GM21786 (cell line): ENCODE results near the gene ISG15.
"Not testable (repeated sequence)": the region's sequence is repeated elsewhere in the genome, so short reads cannot be mapped to it uniquely, and the experiment has no call there.

Source experiments
- ATAC-seq: cut with Tn5 transposase; IDR thresholded peaks from one replicate; pipeline ENCODE4 v1.9.1; 2021; ENCODE audit not compliant: unreplicated experiment

ISG15 gene

GRCh38 chr1:1026599-1027413, 13.5 kb downstream of the ISG15 start:
- no peak for ATAC-seq

DNA sequence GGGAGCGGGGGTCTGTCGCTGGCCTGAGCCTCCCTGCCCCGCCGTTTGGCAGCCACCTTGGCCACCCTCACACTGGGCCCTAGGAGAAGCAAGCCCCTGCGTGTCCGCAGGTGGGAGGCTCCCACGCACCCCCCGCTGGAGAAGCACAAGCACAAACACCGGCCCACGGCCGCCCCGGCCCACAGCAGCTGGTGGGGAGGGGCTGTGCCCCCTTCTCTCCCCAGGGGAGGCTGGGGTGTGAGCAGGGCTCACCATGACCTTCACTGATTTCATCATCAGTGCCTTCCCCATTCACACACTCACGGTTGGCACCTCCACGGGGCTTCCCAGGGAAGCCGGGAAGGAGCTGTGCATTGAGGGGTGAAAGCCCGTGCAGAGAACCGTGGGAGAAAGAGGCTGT, 14.5 kb downstream of the ISG15 start:
- no peak for ATAC-seq

DNA sequence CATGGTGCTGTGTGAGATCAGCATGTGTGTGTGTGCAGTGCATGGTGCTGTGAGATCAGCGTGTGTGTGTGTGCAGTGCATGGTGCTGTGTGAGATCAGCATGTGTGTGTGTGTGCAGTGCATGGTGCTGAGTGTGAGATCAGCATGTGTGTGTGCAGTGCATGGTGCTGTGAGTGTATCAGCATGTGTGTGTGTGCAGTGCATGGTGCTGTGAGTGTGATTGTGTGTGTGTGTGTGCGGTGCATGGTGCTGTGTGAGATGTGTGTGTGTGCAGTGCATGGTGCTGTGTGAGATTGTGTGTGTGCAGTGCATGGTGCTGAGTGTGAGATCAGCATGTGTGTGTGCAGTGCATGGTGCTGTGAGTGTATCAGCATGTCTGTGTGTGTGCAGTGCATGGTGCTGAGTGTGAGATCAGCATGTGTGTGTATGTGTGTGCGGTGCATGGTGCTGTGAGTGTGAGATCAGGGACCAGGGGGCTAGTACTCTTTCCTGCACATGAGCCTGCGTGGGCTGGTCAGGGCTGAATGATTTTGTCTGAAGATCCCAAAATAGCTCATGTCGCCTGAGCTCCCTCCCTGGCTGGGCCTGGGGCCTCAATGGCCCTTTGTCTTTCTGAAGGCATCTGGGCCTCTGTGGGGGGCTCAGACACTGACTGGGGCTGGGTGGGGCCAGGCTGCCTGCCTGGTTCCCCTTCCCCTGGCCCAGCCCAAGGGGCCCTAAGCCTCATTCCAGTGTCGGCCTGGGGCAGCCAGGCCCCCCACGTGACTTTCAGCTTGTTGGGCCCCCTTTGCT, 17.8 kb downstream of the ISG15 start:
- not testable (repeated sequence) for ATAC-seq

GRCh38 chr1:1031659-1032235, 18.4 kb downstream of the ISG15 start:
- no peak for ATAC-seq

DNA sequence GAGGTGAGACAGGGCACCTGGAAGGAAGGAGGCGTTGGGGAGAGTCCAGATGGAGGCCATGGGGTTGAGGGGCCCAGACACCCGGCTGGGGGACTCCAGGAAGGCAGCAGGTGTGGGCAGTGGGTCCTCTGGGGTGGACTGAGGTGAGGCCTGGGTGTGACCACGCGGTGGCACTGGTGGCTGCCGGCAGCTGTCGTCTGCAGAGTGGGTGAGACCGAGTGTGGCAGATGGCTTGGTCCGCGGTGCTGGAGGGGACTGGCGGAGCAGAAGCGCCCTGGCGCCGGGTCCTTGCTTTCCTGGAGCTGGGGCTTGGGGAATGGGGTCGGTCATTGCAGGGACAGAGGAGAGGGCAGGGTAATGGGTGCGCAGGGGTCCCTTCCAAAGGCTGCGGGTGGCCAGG, 19.1 kb downstream of the ISG15 start:
- no peak for ATAC-seq

GRCh38 chr1:1033009-1033587, 19.8 kb downstream of the ISG15 start:
- ATAC-seq = peak; percentile 81

DNA sequence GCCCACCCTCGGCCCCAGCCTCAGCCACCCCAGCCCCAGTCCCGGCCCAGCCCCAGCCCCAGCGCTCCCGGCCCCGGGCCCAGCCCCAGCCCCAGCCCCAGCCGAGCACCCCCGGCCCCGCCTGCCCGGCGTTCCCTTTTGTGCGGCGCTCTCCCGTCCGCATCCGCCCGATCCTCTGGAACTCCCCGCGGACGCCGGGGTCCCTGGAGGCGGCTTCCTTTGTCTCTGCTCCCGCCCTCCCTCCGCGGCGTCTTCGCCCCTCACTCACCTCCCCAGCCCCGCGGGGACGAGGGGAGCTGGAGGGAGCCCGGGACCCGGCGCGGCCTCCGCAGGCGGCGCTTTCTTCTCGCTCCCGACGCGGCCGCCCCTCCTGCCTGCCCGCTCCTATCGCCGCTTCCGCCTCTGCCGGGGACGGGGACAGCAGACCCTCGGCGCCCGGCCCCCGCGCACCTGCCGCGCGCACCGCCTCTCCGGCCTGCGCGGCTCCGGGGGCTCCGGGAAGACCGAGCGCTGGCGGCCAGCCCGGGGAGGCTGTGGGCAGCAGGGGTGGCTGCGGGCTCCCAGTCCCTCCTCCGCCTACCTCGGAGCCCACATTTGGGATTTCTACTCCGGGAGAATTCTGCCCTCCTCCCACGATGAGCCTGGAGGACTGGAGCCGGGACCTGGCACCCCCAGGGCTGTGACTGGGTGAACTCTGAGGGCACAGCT, 20.6 kb downstream of the ISG15 start:
- no peak for ATAC-seq

DNA sequence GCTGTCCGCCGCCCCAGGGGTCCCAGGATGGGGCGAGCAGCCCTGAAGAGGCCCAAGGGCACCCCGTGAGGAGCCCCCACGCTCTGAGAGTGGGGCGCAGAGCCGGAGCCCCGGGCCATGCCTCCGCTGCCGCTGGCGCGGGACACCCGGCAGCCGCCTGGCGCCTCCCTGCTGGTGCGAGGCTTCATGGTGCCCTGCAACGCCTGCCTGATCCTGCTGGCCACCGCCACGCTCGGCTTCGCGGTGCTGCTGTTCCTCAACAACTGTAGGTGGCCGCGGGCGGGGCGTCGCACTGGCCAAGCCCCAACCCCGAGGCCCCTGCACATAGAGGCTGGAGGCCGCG, 21.1 kb downstream of the ISG15 start:
- ATAC-seq = no peak

DNA sequence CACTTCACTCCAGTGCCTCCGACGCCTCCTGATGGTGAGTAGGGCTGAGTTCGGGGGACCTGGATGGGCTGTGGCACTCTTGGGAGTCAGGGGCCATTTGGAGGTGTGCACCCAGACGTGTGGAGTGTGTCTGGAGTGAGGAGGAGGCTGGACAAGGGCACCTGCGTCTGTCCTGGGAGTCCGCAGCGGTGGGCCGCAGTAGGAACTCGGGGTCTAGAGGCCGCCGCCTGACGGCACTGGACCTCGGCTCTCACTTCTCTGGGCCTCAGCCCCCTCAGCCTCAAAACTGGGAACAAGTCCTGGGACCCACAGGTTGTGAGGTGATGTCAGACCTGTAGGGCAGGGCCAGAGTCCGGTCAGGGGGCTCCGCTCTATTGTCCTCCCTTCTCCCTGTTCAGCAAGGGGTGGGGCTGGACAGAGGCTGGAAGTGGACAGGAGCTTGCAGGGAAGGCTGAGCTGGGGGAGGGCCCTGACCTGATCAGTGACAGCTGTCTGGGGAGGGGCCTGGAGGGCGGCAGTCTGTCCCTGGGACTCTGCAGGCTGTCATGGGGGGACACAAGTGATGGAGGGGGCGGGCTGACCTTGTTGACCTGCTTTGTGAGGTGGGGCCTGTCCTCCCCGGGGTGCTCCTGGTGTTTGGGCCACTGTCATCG, 22.1 kb downstream of the ISG15 start:
- ATAC-seq = no peak

GRCh38 chr1:1037366-1038327, 24.4 kb downstream of the ISG15 start:
- ATAC-seq = no peak

DNA sequence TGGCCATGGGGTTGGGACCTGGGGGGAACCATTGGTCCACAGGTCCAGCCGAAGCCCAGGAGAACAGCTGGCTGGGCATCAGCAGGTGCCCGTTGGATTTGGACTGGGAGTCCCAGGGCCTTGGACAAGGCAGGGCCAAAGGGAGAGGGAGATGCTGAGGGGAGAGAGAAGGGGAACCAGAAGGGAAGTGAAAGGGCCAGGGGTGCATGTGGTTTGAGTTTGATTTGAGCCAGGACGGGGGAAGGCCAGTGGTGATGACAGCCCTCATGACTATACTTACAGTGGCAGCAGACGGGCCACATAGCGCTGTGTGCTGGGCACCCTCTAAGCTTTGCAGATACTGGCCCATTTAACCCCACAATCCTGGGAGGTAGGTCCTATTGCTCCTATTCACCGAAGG, 25.4 kb downstream of the ISG15 start:
- ATAC-seq = peak; percentile 81

- no peak for ATAC-seq
These were observed 26.0 kb downstream of the ISG15 start for GRCh38 chr1:1039145-1039910.

- no peak for ATAC-seq
These were observed 27.0 kb downstream of the ISG15 start for GRCh38 chr1:1040004-1040991.

GRCh38 chr1:1041092-1041523, 27.8 kb downstream of the ISG15 start:
- no peak for ATAC-seq

DNA sequence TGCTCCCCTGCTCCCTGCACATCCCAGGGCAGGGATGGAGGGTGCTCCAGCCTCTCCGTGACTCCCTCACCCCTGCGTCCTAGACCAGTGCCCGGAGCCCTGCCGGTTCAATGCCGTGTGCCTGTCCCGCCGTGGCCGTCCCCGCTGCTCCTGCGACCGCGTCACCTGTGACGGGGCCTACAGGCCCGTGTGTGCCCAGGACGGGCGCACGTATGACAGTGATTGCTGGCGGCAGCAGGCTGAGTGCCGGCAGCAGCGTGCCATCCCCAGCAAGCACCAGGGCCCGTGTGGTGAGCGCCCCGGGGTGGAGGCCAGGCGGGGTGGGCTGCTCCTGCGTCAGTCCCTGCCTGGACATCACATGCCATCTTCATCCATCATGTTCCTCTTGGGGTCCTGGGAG, 28.6 kb downstream of the ISG15 start:
- ATAC-seq = no peak

DNA sequence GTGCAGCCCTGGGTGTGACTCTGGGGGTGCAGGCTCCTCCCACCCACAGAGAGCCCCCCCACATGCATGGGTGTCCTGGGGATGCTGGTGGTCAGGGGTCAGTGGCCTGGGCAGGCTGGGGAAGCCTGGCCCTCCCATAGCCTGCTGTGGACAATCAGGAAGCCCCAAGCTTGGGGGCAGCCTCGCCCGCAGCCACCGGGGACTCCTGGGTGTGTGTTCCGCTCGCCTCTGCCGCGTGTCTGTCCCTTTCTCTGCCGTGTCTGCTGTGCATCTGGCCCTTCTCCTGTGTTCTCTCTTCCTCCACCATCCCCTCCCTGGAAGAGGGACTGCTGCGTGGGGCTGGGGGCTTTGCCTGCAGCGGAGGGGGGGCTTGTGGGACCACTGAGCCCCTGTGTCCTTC, 29.5 kb downstream of the ISG15 start:
- ATAC-seq = no peak

- no peak for ATAC-seq
These were observed 30.1 kb downstream of the ISG15 start for GRCh38 chr1:1043411-1043810.
